Suprapubic skin (tissue), 4 donors: ENCODE results near the gene LAMC3. TPM values are rescaled to one million over a fixed set of nuclear protein-coding genes. Genes with fewer than 3 reads are reported as not detected.

ENCODE experiments used
- DNase-seq, 2 donors: peaks; one replicate each; pipeline ENCODE4 v3.0.0-alpha.2; 2019; ENCODE audit warnings: low spot score in 2 of 2
- H3K27ac ChIP-seq: fragments of 200-600 bp; sonication (generic); one replicate; pipeline ENCODE4 v1.5.1; 2019
- H3K27me3 ChIP-seq: fragments of 200-600 bp; sonication (generic); one replicate; pipeline ENCODE4 v1.5.1; 2019
- H3K36me3 ChIP-seq: fragments of 200-600 bp; sonication (generic); one replicate; pipeline ENCODE4 v1.5.1; 2019
- H3K4me1 ChIP-seq: fragments of 200-600 bp; sonication (generic); one replicate; pipeline ENCODE4 v1.5.1; 2019
- H3K4me3 ChIP-seq: fragments of 200-600 bp; sonication (generic); one replicate; pipeline ENCODE4 v1.5.1; 2019; ENCODE audit warnings: mild to moderate bottlenecking
- H3K9me3 ChIP-seq: fragments of 200-600 bp; sonication (generic); one replicate; pipeline ENCODE4 v1.5.1; 2019
- CTCF ChIP-seq, 2 donors: fragments of 200-600 bp in 1 of 2; fragments of 450-650 bp in 1 of 2; sonication (generic) in 1 of 2; IDR thresholded peaks; one replicate each; pipeline ENCODE4 v1.5.1; 2016 to 2019; ENCODE audit warnings: antibody characterized with exemption in 2 of 2, mild to moderate bottlenecking in 1 of 2, moderate library complexity in 1 of 2
- EP300 ChIP-seq: sonication (generic); formaldehyde crosslinking; IDR thresholded peaks from one replicate; pipeline ENCODE4 v1.6.1; 2017; ENCODE audit warnings: antibody characterized with exemption
- POLR2A ChIP-seq, 2 donors: fragments of 450-650 bp; IDR thresholded peaks; one replicate each; pipeline ENCODE4 v1.6.1; 2017; ENCODE audit warnings: antibody characterized with exemption in 2 of 2, mild to moderate bottlenecking in 2 of 2, moderate library complexity in 2 of 2
- POLR2AphosphoS5 ChIP-seq, 3 donors: sonication (generic); formaldehyde crosslinking; IDR thresholded peaks; one replicate each; pipeline ENCODE4 v1.6.1; 2017; ENCODE audit warnings: antibody characterized with exemption in 3 of 3
- WGBS: methylation state at CpG from one replicate; pipeline ENCODE4 v1.1.5; 2018; 5-methylcytosine and 5-hydroxymethylcytosine counted together
- total RNA-seq, 4 donors: library from RNA; depleted of rRNA; stranded (reverse); fragments of >200 nt; gene quantifications; one replicate each; pipeline ENCODE4 v1.1.0, GENCODE V29; 2016

The LAMC3 gene
- total RNA-seq, 4 donors from 2014 or later, result 4.0 to 16.9 (median 5.2) TPM

GRCh38 chr9:131104016-131104740, 95.2 kb downstream of the LAMC3 start:
- H3K27ac ChIP-seq, result no peak overlapping the region
- H3K36me3 ChIP-seq, result no peaks in the 10 kb centered on the region
- WGBS, result 82% methylated on average over 5 of the region's 5 CpGs
- no peaks in the 10 kb centered on the region for H3K9me3 ChIP-seq
- H3K4me3 ChIP-seq, result no peak overlapping the region
- no peaks in the 10 kb centered on the region for H3K4me1 ChIP-seq
- DNase-seq, result no peak
- TF ChIP-seq POLR2AphosphoS5 (IDR thresholded peaks at IDR 0.05) (no peak), POLR2A (IDR thresholded peaks at IDR 0.05) (no peak), CTCF (IDR thresholded peaks at IDR 0.05) (no peak), EP300 (no peak)
- no peaks in the 10 kb centered on the region for H3K27me3 ChIP-seq

- H3K4me1 ChIP-seq, result no peaks in the 10 kb centered on the region
- no peaks in the 10 kb centered on the region for H3K27me3 ChIP-seq
- no peak for TF ChIP-seq EP300
- TF ChIP-seq CTCF (IDR thresholded peaks at IDR 0.05), result no peak
- TF ChIP-seq POLR2A (IDR thresholded peaks at IDR 0.05), result no peak
- no peak for TF ChIP-seq POLR2AphosphoS5 (IDR thresholded peaks at IDR 0.05)
- H3K4me3 ChIP-seq, result no peak overlapping the region
- no peak for DNase-seq
- H3K27ac ChIP-seq, result no peak overlapping the region
- H3K9me3 ChIP-seq, result no peaks in the 10 kb centered on the region
- 96% methylated on average over 8 of the region's 8 CpGs for WGBS
- no peaks in the 10 kb centered on the region for H3K36me3 ChIP-seq
Measured at GRCh38 chr9:131105952-131106351, 97.0 kb downstream of the LAMC3 start.

- no peak overlapping the region for H3K4me3 ChIP-seq
- TF ChIP-seq POLR2AphosphoS5 (IDR thresholded peaks at IDR 0.05) (no peak), EP300 (no peak), CTCF (IDR thresholded peaks at IDR 0.05) (no peak), POLR2A (IDR thresholded peaks at IDR 0.05) (no peak)
- H3K27me3 ChIP-seq, result no peaks in the 10 kb centered on the region
- DNase-seq, result no peak
- WGBS, result 58% methylated on average over 8 of the region's 8 CpGs
- peaks cover 2% of the 10 kb centered on the region for H3K4me1 ChIP-seq
- no peak overlapping the region for H3K27ac ChIP-seq
- H3K9me3 ChIP-seq, result no peaks in the 10 kb centered on the region
- H3K36me3 ChIP-seq, result no peaks in the 10 kb centered on the region
Measured at GRCh38 chr9:131107760-131108159, 98.8 kb downstream of the LAMC3 start.

- no peaks in the 10 kb centered on the region for H3K9me3 ChIP-seq
- WGBS, result 57% methylated on average over 7 of the region's 10 CpGs
- TF ChIP-seq POLR2AphosphoS5 (IDR thresholded peaks at IDR 0.05) (no peak), CTCF (IDR thresholded peaks at IDR 0.05) (no peak), EP300 (no peak), POLR2A (IDR thresholded peaks at IDR 0.05) (no peak)
- no peaks in the 10 kb centered on the region for H3K36me3 ChIP-seq
- DNase-seq, result no peak
- H3K4me1 ChIP-seq, result peaks cover 5% of the 10 kb centered on the region
- no peak overlapping the region for H3K4me3 ChIP-seq
- H3K27me3 ChIP-seq, result no peaks in the 10 kb centered on the region
- H3K27ac ChIP-seq, result no peak overlapping the region
Measured at GRCh38 chr9:131111186-131111853, 102.3 kb downstream of the LAMC3 start.

- H3K4me3 ChIP-seq, result no peak overlapping the region
- WGBS, result 82% methylated on average over 22 of the region's 25 CpGs
- H3K36me3 ChIP-seq, result no peaks in the 10 kb centered on the region
- H3K9me3 ChIP-seq, result no peaks in the 10 kb centered on the region
- no peak overlapping the region for H3K27ac ChIP-seq
- H3K27me3 ChIP-seq, result no peaks in the 10 kb centered on the region
- no peak for DNase-seq
- peaks cover 5% of the 10 kb centered on the region for H3K4me1 ChIP-seq
- TF ChIP-seq EP300, result no peak
- TF ChIP-seq POLR2A (IDR thresholded peaks at IDR 0.05), result no peak
- TF ChIP-seq CTCF (IDR thresholded peaks at IDR 0.05), result no peak
- no peak for TF ChIP-seq POLR2AphosphoS5 (IDR thresholded peaks at IDR 0.05)
Measured at GRCh38 chr9:131111854-131112311, 102.9 kb downstream of the LAMC3 start.
